Activated CD8-positive, alpha-beta memory T cell treated with anti-CD3 and anti-CD28 coated beads for 1 hour (primary cell): ENCODE data around the gene MAN2B2.
"Not testable (repeated sequence)": the region's sequence is repeated elsewhere in the genome, so short reads cannot be mapped to it uniquely, and the experiment has no call there.

ENCODE experiments used
- DNase-seq, 2 donors: peaks; one replicate each; pipeline ENCODE4 v3.0.0-alpha.2; 2020; ENCODE audit warnings: low read depth in 1 of 2; ENCODE audit errors: extremely low read depth in 1 of 2

MAN2B2 gene

DNA sequence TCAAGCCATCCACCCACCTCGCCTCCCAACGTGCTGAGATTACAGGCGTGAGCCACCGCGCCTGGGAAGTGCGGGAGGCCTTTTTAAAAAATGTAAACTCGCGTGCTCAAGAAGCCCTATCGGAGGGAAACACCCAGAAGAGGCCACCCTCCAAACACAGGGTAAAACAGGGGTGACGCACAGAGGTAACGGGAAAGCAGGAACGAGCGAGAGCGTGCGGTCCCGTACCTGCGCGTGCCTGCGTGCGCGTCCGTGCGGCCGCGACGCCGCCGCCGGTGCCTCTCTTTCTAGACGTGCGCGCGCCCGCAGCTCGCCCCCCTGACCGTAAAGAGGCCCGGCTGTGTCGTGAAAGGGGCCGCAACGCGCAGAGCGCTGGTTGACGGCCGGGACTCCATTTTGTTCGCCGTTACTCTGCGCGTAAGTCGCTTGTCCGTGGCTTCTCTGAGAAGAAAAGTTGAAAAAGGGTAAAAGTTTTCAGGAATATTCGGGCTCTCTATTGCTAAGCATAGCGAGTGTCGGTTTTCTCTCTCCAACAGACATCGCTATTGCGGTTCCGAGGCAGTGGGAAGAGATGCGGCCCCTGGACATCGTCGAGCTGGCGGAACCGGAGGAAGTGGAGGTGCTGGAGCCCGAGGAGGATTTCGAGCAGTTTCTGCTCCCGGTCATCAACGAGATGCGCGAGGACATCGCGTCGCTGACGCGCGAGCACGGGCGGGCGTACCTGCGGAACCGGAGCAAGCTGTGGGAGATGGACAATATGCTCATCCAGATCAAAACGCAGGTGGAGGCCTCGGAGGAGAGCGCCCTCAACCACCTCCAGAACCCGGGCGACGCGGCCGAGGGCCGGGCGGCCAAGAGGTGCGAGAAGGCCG is 65.5 kb downstream of the MAN2B2 start, which contains the start of gene MRFAP1:
TSS of gene MRFAP1 (plus strand) at position 394 of the 872 bp plus-strand sequence. CDS start at position 572, 178 bp downstream.
- peak; percentile 80 to 91 for DNase-seq

DNA sequence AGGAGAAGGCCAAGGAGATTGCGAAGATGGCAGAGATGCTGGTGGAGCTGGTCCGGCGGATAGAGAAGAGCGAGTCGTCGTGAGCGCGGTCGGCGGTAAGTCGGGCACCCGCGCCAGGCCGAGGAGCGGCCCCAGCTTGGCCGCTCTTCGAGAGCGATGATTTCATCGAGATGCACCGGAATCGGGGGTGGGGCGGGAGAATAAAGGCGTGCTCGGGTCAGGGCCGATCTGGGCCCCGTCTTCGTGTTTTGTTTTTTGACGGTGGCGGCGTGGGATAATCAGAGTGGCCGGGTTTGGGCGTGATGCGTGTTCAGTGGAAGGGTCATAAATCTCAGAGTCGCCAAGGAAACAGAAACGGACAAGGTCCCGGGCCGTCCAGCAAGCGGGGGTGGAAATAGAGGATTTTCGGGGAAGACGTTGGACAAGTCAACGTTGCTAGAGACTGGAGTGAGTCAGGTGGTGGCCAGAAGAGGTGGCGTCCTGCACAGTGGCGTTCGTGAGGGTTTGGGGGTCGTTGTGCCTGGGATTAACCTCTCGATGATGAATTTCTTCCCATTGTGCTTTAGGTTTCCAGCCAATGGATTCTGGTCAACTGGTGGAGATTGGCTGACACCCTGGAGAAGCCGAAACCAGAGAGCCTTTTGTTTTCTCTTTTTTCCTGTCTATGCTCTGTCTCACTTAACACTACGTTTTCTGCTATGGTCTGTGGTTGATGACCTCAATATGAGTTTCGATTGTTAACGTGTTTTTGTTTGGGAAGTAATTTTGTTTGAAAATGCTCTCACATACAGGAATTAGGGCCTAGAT is 66.4 kb downstream of the MAN2B2 start:
- peak in 1 of 2 donors; percentile 24 for DNase-seq

DNA sequence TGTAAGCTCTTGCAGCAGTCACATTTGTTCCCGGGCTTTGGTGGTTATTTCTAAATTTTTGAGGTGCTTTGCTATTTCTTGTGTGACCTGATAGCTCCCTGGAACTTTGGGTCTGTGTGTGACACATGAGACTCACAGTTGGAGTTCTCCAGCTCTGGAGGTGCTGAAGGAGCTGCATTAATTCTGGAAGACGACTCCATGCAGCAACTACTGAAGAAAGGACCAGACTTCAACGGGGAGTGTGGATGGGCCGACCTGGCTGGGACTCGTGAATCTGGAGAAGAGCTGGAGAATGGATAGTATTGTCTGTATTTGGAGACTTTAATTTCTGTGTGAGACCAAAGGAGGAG is 67.0 kb downstream of the MAN2B2 start:
- no peak for DNase-seq

DNA sequence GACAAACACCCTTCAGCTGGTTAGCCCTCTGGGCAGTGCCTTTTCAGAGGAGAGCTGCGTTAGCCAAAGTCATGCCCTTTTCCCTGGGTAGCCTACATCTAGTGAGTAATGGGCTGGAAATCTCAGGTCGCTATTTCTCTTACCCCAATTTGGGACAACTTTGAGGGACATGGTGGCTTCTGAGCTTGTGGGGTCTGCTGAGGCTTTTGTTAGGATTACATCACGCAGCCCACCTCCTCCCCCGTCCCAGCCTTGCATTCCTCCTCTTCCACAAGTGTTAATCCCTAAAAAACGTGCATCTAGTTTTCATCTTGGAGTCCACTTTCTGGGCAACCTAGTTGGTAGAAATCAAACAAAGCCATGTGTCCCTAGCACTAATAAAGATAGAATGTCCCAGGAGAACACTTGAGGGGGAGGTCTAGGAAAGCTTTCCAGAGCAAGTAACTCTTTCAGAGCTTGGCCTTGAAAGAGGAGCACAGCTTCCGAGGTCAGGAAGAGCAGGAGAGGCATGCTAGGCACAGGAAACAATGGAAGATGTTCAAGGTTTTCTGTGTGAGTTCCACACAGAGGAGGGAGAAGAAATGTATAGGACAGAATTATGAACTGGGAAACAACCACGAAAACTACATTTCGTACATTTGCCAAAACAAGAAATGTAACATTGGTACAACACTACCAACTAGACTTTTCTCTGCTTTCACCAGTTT is 68.3 kb downstream of the MAN2B2 start:
- DNase-seq, result no peak

DNA sequence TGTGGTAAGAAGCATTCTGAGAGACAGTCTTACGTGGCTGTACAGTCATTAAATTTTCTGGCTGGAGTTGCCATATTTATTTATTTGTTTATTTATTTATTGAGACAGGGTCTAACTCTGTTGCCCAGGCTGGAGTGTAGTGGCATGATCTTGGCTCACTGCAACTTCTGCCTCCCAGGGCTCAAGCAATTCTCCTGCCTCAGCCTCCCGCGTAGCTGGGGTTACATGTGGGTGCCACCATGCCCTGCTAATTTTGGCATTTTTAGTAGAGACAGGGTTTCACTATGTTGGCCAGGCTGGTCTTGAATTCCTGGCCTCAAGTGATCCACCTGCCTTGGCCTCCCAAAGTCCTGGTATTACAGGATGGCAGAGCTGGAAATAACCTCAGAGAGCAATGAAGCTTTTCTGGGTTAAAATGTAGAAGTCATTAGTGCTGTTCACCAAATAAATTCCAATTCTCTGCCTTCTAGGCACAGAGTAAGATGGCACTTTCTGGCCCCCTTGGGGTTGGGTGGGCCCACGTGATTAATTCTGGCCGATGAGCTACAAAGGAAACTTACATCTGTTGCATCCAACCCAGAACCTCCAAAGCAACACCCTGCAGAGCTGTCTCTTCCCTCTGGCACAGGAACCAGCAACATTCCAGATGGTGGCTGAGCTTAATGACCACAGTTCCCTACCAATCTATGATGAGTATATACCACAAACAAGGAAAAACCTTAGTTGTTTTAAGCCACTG is 70.0 kb downstream of the MAN2B2 start:
- DNase-seq, result no peak

DNA sequence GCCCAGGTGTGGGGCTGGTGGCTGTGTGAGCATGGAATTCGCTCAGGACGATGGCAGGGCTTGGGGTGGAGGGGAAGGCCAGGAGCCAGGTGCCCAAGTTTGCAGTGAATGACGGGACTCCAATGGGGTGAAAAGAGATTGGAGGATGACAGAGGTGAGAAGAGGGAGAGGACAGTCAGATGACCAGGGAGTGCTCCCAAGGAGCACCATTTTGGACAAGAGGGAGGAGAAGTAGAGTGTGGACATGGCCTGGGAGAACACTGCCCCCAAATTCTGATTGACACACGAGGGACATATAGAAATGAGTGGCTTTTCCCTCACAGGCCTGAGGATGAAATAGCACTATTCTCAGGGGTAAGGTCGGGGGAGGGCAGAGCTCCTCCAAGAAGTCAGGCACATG is 72.2 kb downstream of the MAN2B2 start:
- no peak for DNase-seq

DNA sequence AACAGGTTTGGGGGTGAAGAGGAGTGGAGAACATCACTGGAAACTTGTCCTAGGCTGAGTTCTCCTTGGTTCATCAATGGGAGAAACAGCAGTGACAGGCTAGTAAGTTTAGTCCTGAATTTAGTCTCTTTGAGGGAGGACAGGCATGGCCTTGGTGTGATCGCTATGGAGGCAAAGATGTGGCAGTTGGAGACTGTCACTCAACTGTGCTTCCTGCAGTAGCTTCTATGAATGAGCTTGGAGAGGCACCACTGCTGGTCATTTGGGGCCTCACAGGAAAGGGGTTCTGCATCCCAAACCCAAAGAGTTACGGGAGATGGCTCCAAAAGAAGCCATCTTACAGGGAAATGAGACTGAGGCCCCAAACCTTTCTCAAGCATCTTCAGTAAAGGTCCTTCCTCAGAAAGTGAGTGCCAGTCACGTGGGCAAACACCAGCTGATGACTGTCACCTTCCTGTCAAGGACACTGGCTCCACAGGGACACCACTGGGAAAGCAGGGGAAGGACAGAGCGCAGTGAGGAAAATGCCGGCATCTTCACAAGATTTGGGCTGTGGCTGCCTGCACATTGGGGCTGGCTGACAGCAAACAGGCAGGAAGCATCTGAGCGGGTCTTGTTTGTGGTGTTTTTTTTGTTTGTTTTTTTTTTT is 72.7 kb downstream of the MAN2B2 start:
- DNase-seq, result no peak

DNA sequence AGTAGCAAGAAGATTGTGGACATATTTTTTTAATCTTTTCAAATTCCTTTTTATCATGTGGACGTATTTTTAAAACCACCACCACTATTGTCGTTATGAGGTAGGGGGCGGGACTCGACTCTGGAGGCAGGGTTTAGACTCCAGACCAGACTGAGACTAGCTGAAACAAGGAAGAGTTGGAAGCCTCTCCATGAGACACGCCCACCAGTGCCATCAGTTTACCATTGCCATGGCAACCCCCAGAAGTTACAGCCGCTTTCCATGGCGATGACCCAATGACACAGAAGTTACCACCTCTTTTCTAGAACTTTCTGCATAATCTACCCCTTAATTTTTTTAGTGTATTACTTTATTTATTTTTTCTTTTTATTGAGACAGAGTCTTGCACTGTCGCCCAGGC is 74.2 kb downstream of the MAN2B2 start:
- DNase-seq, result no peak

DNA sequence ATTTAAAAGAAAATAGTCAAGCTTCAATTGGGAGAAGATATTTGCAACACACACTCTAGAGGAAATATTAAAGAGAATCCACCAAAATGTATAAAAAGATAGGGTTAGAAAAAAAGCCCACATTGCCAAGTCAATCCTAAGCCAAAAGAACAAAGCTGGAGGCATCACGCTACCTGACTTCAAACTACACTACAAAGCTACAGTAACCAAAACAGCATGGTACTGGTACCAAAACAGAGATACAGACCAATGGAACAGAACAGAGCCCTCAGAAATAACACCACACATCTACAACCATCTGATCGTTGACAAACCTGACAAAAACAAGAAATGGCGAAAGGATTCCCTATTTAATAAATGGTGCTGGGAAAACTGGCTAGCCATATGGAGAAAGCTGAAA is 79.2 kb downstream of the MAN2B2 start:
- not testable (repeated sequence) for DNase-seq

DNA sequence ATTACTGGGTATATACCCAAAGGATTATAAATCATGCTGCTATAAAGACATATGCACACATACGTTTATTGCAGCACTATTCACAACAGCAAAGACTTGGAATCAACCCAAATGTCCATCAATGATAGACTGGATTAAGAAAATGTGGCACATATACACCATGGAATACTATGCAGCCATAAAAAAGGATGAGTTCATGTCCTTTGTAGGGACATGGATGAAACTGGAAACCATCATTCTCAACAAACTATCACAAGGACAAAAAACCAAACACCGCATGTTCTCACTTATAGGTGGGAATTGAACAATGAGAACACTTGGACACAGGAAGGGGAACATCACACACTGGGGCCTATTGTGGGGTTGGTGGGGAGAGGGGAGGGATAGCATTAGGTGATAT is 80.3 kb downstream of the MAN2B2 start:
- not testable (repeated sequence) for DNase-seq

DNA sequence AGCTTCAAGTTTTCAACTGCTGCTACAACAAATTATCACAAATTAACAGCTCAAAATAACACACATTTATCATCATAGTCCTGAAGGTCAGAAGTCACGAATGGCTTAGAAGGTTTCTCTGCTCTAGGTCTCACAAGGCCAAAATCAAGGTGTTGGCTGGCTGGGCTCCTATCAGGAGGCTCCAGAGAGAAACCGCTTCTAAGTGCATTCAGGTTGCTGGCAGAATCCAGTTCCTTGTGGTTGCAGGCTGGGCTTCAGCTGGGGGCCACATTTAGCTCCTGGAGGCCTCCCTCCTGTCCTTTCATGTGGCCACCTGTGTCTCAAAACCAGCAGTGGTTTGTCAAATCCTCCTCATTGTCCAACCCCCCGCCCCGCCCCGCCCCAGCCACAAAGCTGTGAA is 80.9 kb downstream of the MAN2B2 start:
- DNase-seq, result no peak

DNA sequence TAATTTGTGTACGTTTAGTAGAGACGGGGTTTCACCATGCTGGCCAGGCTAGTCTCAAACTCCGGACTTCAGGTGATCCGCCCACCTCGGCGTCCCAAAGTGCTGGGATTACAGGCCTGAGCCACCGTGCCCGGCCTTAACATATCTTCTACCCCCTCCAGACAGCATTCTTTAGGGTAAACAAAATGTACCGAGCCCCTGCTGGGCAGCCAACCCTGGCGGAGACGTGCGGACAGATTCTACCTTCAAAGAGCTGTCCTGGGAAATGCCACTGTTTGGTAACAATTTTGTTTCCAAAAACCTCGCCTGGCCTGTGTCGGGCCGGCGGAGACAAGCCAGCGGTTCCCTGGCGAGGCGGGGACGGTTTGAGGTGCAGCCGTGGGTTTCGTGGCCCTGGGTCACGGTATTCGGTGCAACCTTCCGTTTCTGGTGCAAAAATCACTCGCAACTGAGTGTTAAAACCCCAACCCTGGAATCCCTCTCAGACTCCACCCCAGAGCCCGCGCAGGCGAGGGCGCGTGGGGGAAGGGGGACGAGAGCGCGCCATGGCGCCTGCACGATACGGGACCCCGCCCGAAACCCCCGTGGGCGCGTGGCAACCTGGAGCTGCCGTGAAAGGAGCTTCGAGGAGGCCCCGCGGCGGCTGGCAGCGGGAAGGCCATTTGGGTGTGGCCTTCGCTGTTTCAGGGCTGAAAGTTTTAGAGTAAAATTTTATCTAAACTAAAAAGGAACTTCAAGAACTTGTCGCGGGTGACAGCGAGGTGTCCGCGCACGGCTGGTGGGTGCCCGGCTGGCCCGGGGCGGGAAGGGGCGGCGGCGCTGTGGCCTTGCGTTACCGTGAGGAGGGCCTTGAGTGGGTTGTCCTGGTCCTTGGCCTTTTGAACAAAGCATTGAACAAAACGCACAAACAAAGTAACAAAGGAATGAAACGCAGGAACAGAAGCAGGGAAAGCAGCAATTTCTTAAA is 82.5 kb downstream of the MAN2B2 start:
- no peak for DNase-seq

DNA sequence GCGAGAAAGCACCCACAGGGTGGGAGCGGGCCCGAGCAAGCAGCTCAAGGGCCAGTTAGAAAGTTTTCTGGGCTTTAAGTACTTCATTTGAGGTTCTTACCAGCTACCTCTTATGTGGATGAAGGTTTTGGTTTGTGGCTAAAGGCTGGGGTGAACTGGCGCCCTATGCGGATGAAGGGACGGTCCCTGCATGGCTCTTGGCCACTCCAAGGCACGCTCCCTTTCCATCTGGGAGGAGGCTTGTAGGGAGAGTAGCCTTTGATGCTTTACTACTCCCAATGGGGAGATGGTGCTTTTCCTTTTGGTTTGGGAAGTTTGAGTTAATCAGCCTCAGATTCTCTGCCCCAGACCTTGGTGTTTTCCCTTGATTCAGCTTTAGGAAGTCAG is 83.2 kb downstream of the MAN2B2 start:
- no peak for DNase-seq

DNA sequence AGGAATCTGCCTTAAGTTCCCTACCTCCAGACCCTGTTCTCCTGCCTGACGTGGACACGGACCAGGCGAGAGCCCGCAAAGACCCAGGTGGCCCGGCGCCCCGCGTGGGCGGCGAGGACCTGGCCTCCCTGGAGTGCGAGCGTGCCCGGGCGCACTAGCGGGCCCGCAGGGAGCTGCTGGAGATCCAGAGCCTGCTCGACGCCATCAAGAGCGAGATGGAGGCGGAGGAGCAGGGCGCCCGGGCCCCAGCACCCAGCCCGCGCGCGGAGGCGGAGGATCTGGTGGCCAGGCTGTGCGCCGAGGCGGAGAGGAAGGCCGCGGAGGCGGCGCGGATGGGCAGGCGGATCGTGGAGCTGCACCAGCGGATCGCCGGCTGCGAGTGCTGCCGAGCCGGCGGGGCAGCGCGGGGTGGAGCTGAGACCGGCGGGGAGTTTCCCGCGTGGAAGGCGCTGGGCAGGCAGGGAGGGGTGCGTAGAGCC is 83.6 kb downstream of the MAN2B2 start:
- DNase-seq, result peak in 1 of 2 donors; percentile 24

DNA sequence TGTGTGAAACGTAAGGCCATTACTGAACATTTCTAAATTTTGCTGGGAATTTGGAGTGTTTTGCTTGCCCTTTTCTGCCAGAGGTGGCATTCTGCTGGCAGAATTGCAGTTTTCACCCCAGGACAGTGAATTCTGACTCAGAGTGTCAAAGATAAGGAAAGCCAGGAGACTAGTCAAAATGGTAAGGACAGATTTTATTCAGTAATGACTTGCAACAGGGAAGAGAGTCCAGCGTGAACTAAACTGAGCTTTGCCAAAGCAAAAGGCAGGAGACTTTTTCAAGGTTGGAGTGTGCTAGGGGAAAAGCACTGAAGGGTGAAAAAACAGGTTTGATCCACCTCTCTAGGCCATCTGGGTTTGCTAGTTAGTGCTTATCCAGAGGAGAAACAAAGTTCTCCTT is 84.9 kb downstream of the MAN2B2 start:
- no peak for DNase-seq

DNA sequence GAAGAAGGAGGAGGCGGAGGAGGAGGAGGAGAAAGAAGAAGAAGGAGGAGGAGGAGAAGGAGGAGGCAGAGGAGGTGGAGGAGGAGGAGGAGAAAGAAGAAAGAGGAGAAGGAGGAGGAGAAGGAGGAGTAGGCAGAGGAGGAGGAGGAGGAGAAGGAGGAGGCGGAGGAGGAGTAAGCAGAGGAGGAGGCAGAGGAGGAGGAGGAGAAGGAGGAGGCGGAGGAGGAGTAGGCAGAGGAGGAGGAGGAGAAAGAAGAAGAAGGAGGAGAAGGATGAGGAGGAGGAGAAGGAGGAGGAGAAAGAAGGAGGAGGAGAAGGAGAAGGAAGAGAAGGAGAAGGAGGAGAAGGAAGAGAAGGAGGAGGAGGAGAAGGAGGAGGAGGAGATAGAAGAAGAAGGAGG is 85.4 kb downstream of the MAN2B2 start:
- DNase-seq, result no peak

DNA sequence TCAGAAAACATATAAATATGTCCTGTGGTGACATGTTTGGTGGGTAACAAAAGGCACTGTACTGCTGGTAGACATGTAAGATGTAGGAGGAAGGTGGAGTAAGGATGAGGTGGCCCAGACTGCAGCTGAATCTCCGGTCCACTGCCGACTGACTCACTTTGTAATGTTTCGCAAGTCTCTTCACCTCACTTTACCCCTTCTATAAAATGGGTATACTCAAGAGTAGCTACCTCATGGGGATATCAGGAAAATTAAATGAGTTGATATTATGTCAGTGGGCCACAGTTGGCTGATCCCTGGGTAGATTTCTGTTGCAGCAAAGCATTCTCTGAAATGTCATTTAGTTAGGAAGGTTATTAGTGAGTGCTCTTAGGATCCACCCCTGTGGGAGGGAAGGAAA is 87.6 kb downstream of the MAN2B2 start:
- DNase-seq, result no peak

DNA sequence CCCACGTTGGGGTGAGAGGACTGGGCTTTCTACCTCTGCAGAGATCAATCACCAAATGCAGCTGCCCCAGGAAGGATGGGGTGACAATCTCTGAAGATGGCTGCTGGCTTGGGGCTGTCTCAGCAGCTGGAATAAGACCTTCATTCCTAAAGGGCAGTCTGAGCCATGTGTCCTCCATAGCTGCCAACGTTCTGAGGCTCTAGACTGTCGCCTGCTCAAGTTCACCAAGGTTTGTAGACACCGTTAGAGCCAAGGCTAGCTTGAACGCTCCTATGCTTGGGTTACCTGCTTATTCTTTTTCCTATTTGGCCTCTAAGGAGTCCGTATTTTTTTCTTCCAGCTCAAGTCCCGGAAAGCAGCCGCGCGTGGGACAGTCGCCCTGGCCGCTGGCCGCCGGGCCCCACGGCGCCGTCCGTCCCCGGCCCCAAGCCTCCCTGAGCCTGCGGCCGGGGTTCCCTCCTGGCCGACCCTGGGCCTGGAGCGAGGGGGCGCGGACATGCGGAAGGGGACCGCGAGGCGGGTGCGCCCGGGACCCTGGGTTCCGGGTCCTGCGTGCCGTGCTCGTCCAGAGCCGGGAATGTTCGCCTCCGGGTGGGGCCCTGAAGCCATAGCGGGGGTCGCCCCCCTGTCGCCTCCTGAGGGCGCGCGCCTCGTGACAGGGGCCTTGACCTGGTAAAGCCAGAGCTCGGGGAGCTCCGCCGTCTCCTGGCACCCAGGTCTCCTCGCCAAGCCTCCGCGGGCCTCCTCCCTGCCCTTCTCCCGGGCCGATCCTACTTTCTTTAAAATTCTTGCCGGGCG is 88.8 kb downstream of the MAN2B2 start:
- DNase-seq, result no peak
